Measurements from ENCODE around the gene GRM8. TPM values are rescaled to one million over a fixed set of nuclear protein-coding genes. Genes with fewer than 3 reads are reported as not detected.

GRM8 gene
- total and polyA plus RNA-seq, 2 donors from 2014 or later = 3.2 TPM; not detected in 1

- Histone ChIP-seq H3K9ac (ENCODE audit: low read length in 3 of 3) (no peak overlapping the region), H3K4me3 (ENCODE audit: low read length in 3 of 3) (no peak overlapping the region), H3K27me3 (ENCODE audit: control insufficient read depth, insufficient read depth, low read length) (no peaks in the 10 kb centered on the region), H3K27ac (ENCODE audit: low read depth in 2 of 2, low read length in 2 of 2) (no peak overlapping the region), H3K4me1 (ENCODE audit: control insufficient read depth in 2 of 3, insufficient read depth in 2 of 3, low read depth in 1 of 3, low read length in 3 of 3) (no peaks in the 10 kb centered on the region), H3K36me3 (ENCODE audit: control insufficient read depth in 2 of 3, insufficient read depth in 3 of 3, low read length in 3 of 3) (no peaks in the 10 kb centered on the region), H3K9me3 (ENCODE audit: control insufficient read depth in 2 of 3, insufficient read depth in 1 of 3, low read length in 3 of 3) (no peaks in the 10 kb centered on the region)
- no peak for FAIRE-seq
- intact Hi-C loops (cut with DNase I) = no loop called here
- DNase-seq = no peak
- TF ChIP-seq CTCF (IDR thresholded peaks at IDR 0.05; ENCODE audit: borderline replicate concordance, extremely low read depth, insufficient read depth) = no peak
These were observed 695.5 kb downstream of the GRM8 start for GRCh38 chr7:126557271-126557670.

- FAIRE-seq (no peak), DNase-seq (no peak)
- intact Hi-C loops (cut with DNase I) = no loop called here
- Histone ChIP-seq H3K9ac (ENCODE audit: low read length in 3 of 3) (no peak overlapping the region), H3K27me3 (ENCODE audit: control insufficient read depth, insufficient read depth, low read length) (no peaks in the 10 kb centered on the region), H3K4me3 (ENCODE audit: low read length in 3 of 3) (no peak overlapping the region), H3K9me3 (ENCODE audit: control insufficient read depth in 2 of 3, insufficient read depth in 1 of 3, low read length in 3 of 3) (no peaks in the 10 kb centered on the region), H3K27ac (ENCODE audit: low read depth in 2 of 2, low read length in 2 of 2) (no peak overlapping the region), H3K4me1 (ENCODE audit: control insufficient read depth in 2 of 3, insufficient read depth in 2 of 3, low read depth in 1 of 3, low read length in 3 of 3) (no peaks in the 10 kb centered on the region), H3K36me3 (ENCODE audit: control insufficient read depth in 2 of 3, insufficient read depth in 3 of 3, low read length in 3 of 3) (no peaks in the 10 kb centered on the region)
- TF ChIP-seq CTCF (IDR thresholded peaks at IDR 0.05; ENCODE audit: borderline replicate concordance, extremely low read depth, insufficient read depth) = no peak
These were observed 711.3 kb downstream of the GRM8 start for GRCh38 chr7:126541406-126541805.

- Histone ChIP-seq H3K36me3 (ENCODE audit: control insufficient read depth in 2 of 3, insufficient read depth in 3 of 3, low read length in 3 of 3) (no peaks in the 10 kb centered on the region), H3K4me3 (ENCODE audit: low read length in 3 of 3) (no peak overlapping the region), H3K9ac (ENCODE audit: low read length in 3 of 3) (no peak overlapping the region), H3K9me3 (ENCODE audit: control insufficient read depth in 2 of 3, insufficient read depth in 1 of 3, low read length in 3 of 3) (no peaks in the 10 kb centered on the region), H3K27ac (ENCODE audit: low read depth in 2 of 2, low read length in 2 of 2) (no peak overlapping the region), H3K27me3 (ENCODE audit: control insufficient read depth, insufficient read depth, low read length) (no peaks in the 10 kb centered on the region), H3K4me1 (ENCODE audit: control insufficient read depth in 2 of 3, insufficient read depth in 2 of 3, low read depth in 1 of 3, low read length in 3 of 3) (no peaks in the 10 kb centered on the region)
- DNase-seq (no peak), FAIRE-seq (no peak)
- TF ChIP-seq CTCF (IDR thresholded peaks at IDR 0.05; ENCODE audit: borderline replicate concordance, extremely low read depth, insufficient read depth) = no peak
- intact Hi-C loops (cut with DNase I) = no loop called here
These were observed 717.6 kb downstream of the GRM8 start for GRCh38 chr7:126535176-126535575.

- TF ChIP-seq CTCF (IDR thresholded peaks at IDR 0.05; ENCODE audit: borderline replicate concordance, extremely low read depth, insufficient read depth) = no peak
- Histone ChIP-seq H3K27me3 (ENCODE audit: control insufficient read depth, insufficient read depth, low read length) (no peaks in the 10 kb centered on the region), H3K9ac (ENCODE audit: low read length in 3 of 3) (no peak overlapping the region), H3K4me1 (ENCODE audit: control insufficient read depth in 2 of 3, insufficient read depth in 2 of 3, low read depth in 1 of 3, low read length in 3 of 3) (no peaks in the 10 kb centered on the region), H3K27ac (ENCODE audit: low read depth in 2 of 2, low read length in 2 of 2) (no peak overlapping the region), H3K4me3 (ENCODE audit: low read length in 3 of 3) (no peak overlapping the region), H3K9me3 (ENCODE audit: control insufficient read depth in 2 of 3, insufficient read depth in 1 of 3, low read length in 3 of 3) (no peaks in the 10 kb centered on the region), H3K36me3 (ENCODE audit: control insufficient read depth in 2 of 3, insufficient read depth in 3 of 3, low read length in 3 of 3) (no peaks in the 10 kb centered on the region)
- FAIRE-seq (no peak), DNase-seq (no peak)
- intact Hi-C loops (cut with DNase I) = no loop called here
These were observed 719.0 kb downstream of the GRM8 start for GRCh38 chr7:126533715-126534114.

Measured in kidney (tissue), 14 donors.